Transverse colon (tissue), 4 donors: ENCODE measurements around the gene CRB2. TPM values are rescaled to one million over a fixed set of nuclear protein-coding genes. Genes with fewer than 3 reads are reported as not detected.
A peak's percentile ranks its signal among the peaks of the same experiment; 100 is the strongest.

ENCODE experiments used
- DNase-seq: peaks from one replicate; pipeline ENCODE4 v3.0.0-alpha.2; 2019
- H3K27ac ChIP-seq, 4 donors: fragments of 200-600 bp; sonication (generic); 2 replicates each; pipeline ENCODE4 v1.5.1; 2016 to 2018; ENCODE audit warnings: inconsistent platforms in 4 of 4
- H3K27me3 ChIP-seq: fragments of 200-600 bp; sonication (generic); 2 replicates; pipeline ENCODE4 v1.5.1; 2017; ENCODE audit warnings: inconsistent platforms
- H3K36me3 ChIP-seq, 4 donors: fragments of 200-600 bp; sonication (generic); 2 replicates each; pipeline ENCODE4 v1.5.1; 2017 to 2019; ENCODE audit warnings: inconsistent platforms in 4 of 4
- H3K4me1 ChIP-seq, 4 donors: fragments of 200-600 bp; sonication (generic); 2 replicates each; pipeline ENCODE4 v1.5.1; 2017 to 2020; ENCODE audit warnings: inconsistent platforms in 4 of 4
- H3K4me3 ChIP-seq, 4 donors: fragments of 200-600 bp; sonication (generic); 1 replicate in 1 of 4; 2 replicates in 3 of 4; pipeline versions ENCODE4 v1.5.1 to v1.6.1; 2017 to 2019; ENCODE audit warnings: inconsistent platforms in 4 of 4
- H3K9me3 ChIP-seq, 2 donors: fragments of 200-600 bp; sonication (generic); 2 replicates each; pipeline ENCODE4 v1.5.1; 2017 to 2019; ENCODE audit warnings: inconsistent platforms in 2 of 2
- EP300 ChIP-seq: sonication (generic); formaldehyde crosslinking; IDR thresholded peaks from one replicate; pipeline ENCODE4 v1.6.1; 2017; ENCODE audit warnings: antibody characterized with exemption, low read depth
- POLR2A ChIP-seq: fragments of 450-650 bp; IDR thresholded peaks from one replicate; pipeline ENCODE4 v1.6.1; 2016; ENCODE audit warnings: antibody characterized with exemption, mild to moderate bottlenecking, moderate library complexity
- POLR2AphosphoS5 ChIP-seq, 3 donors: sonication (generic); formaldehyde crosslinking; IDR thresholded peaks; one replicate each; pipeline ENCODE4 v1.6.1; 2016; ENCODE audit warnings: antibody characterized with exemption in 3 of 3
- WGBS, 2 donors: methylation state at CpG; one replicate each; pipeline ENCODE4 v1.1.5; 2018; ENCODE audit warnings: low coverage in 1 of 2; 5-methylcytosine and 5-hydroxymethylcytosine counted together
- in situ Hi-C, 4 donors: fragments of 200-750 bp; cut with MboI; loops; one replicate each; pipeline versions ENCODE4 v1.15.0 to v1.15.1; 2017; ENCODE audit warnings: low sequenced_read_pairs in 3 of 4, low pct_ligation_motif_present in 1 of 4, low pct_unique_long_range_greater_than_20kb in 1 of 4
- intact Hi-C: fragments of 100-400 bp; cut with DNase I; formaldehyde crosslinking; loops from one replicate; pipeline ENCODE4 v1.15.1; 2023; ENCODE audit warnings: low total_unique reads
- total RNA-seq, 4 donors: library from RNA; depleted of rRNA; stranded (reverse); fragments of >200 nt; gene quantifications; one replicate each; pipeline ENCODE4 v1.1.0, GENCODE V29; 2016
- TF ChIP-seq, protein P1 (sequence below), 5 experiments: fragments of 200-600 bp in 3 of 5; fragments of 450-650 bp in 2 of 5; sonication (generic) in 3 of 5; IDR thresholded peaks; 1 replicate in 2 of 5; 2 replicates in 3 of 5; pipeline ENCODE4 v1.5.1; 2016 to 2017; ENCODE audit warnings: antibody characterized with exemption in 5 of 5, inconsistent platforms in 3 of 5, mild to moderate bottlenecking in 2 of 5, moderate library complexity in 1 of 5

The CRB2 gene
- total RNA-seq, 4 donors from 2014 or later: 0.32 to 0.82 (median 0.75) TPM; not detected in 1

DNA sequence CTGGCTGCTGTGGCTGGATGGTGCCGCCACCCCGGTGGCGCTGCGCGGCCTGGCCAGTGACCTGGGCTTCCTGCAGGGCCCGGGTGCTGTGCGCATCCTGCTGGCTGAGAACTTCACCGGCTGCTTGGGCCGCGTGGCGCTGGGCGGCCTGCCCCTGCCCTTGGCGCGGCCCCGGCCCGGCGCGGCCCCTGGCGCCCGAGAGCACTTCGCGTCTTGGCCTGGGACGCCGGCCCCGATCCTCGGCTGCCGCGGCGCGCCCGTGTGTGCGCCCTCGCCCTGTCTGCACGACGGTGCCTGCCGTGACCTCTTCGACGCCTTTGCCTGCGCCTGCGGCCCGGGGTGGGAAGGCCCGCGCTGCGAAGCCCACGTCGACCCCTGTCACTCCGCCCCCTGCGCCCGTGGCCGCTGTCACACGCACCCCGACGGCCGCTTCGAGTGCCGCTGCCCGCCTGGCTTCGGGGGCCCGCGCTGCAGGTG lies 17.5 kb downstream of the CRB2 start:
- Histone ChIP-seq H3K27ac (no peak overlapping the region), H3K9me3 (no peaks in the 10 kb centered on the region), H3K4me3 (no peak overlapping the region), H3K36me3 (no peaks in the 10 kb centered on the region), H3K27me3 (peaks cover 18% of the 10 kb centered on the region), H3K4me1 (peaks cover 25 to 51% (median 42%) of the 10 kb centered on the region in 4 donors)
- intact Hi-C loops: no loop called here
- WGBS, 2 donors: 41% methylated on average over 41 of the region's 60 CpGs; no CpG with 5 or more reads in 1 of the 2 donors
- no peak for DNase-seq
- in situ Hi-C loops: no loop called here
- TF ChIP-seq, protein P1, sequence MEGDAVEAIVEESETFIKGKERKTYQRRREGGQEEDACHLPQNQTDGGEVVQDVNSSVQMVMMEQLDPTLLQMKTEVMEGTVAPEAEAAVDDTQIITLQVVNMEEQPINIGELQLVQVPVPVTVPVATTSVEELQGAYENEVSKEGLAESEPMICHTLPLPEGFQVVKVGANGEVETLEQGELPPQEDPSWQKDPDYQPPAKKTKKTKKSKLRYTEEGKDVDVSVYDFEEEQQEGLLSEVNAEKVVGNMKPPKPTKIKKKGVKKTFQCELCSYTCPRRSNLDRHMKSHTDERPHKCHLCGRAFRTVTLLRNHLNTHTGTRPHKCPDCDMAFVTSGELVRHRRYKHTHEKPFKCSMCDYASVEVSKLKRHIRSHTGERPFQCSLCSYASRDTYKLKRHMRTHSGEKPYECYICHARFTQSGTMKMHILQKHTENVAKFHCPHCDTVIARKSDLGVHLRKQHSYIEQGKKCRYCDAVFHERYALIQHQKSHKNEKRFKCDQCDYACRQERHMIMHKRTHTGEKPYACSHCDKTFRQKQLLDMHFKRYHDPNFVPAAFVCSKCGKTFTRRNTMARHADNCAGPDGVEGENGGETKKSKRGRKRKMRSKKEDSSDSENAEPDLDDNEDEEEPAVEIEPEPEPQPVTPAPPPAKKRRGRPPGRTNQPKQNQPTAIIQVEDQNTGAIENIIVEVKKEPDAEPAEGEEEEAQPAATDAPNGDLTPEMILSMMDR (IDR thresholded peaks at IDR 0.05): no peak
- TF ChIP-seq POLR2AphosphoS5 (IDR thresholded peaks at IDR 0.05): no peak
- no peak for TF ChIP-seq POLR2A

- H3K4me3 ChIP-seq: no peak overlapping the region
- DNase-seq: no peak
- no peak overlapping the region for H3K27ac ChIP-seq
- H3K9me3 ChIP-seq: no peaks in the 10 kb centered on the region
- 55% methylated on average over 9 of the region's 10 CpGs; no CpG with 5 or more reads in 1 of the 2 donors for WGBS, 2 donors
- H3K27me3 ChIP-seq: peaks cover 18% of the 10 kb centered on the region
- H3K36me3 ChIP-seq: no peaks in the 10 kb centered on the region
- H3K4me1 ChIP-seq: peaks cover 25 to 51% (median 42%) of the 10 kb centered on the region in 4 donors
- intact Hi-C loops (no loop called here), in situ Hi-C loops (no loop called here)
- TF ChIP-seq, protein P1 (IDR thresholded peaks at IDR 0.05): no peak
- no peak for TF ChIP-seq EP300
- no peak for TF ChIP-seq POLR2AphosphoS5 (IDR thresholded peaks at IDR 0.05)
- TF ChIP-seq POLR2A: no peak
Measured at GRCh38 chr9:123373946-123374345, 17.9 kb downstream of the CRB2 start.

- no peak overlapping the region for H3K4me3 ChIP-seq
- H3K27ac ChIP-seq: peak overlapping the region; percentile 78 to 80 (median 79)
- no peaks in the 10 kb centered on the region for H3K36me3 ChIP-seq
- WGBS, 2 donors: 6 to 20% methylated on average over 2 to 14 of the region's 14 CpGs
- H3K9me3 ChIP-seq: no peaks in the 10 kb centered on the region
- intact Hi-C loops (no loop called here), in situ Hi-C loops (no loop called here)
- H3K27me3 ChIP-seq: peaks cover 18% of the 10 kb centered on the region
- H3K4me1 ChIP-seq: peaks cover 25 to 51% (median 42%) of the 10 kb centered on the region in 4 donors
- TF ChIP-seq EP300: no peak
- TF ChIP-seq POLR2AphosphoS5 (IDR thresholded peaks at IDR 0.05): peak in 1 of 3 donors; percentile 49
- TF ChIP-seq, protein P1 (IDR thresholded peaks at IDR 0.05): no peak
- no peak for TF ChIP-seq POLR2A
- peak; percentile 85 for DNase-seq
Measured at GRCh38 chr9:123375469-123376132, 19.6 kb downstream of the CRB2 start.

DNA sequence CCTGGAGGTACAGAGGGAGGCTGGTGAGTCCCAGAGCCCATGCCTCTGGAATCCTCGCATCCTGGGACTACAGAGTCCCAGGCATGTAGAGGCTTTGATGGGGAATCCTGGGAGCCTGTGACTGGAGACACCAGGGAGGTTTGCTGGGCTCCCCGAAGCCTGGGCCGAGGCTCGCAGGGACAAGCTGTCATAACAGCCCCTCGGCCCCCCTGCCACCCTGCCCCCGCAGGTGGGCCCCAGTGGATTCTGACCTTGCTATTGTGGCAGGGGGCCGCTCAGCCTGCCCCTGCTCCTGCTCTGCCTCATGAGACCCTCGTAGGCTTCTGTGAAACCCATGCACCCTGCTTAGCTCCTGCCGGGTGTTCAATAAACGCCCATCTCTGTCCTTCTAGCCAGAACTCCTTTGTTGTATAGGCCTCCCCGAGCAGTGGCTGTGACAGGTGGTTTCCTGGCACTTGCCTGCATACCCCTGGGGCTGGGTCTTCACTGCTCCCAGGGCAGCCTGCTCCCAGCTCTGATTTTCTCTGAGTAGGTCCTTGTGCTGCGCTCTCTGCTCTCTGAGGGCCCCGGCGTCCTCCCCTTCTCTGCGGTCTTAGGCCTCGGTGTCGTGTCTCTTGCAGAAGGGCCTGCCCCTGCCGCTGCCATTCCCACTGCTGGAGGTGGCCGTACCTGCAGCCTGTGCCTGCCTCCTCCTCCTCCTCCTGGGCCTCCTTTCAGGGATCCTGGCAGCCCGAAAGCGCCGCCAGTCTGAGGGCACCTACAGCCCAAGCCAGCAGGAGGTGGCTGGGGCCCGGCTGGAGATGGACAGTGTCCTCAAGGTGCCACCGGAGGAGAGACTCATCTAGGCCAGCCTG lies 20.4 kb downstream of the CRB2 start:
- no peak for DNase-seq
- TF ChIP-seq POLR2AphosphoS5 (IDR thresholded peaks at IDR 0.05): no peak
- no peak for TF ChIP-seq POLR2A
- TF ChIP-seq, protein P1 (IDR thresholded peaks at IDR 0.05): no peak
- Histone ChIP-seq H3K4me1 (peaks cover 25 to 51% (median 42%) of the 10 kb centered on the region in 4 donors), H3K27me3 (peaks cover 18% of the 10 kb centered on the region), H3K4me3 (peak overlapping the region in 1 of 4 donors; percentile 12), H3K36me3 (no peaks in the 10 kb centered on the region), H3K27ac (peak overlapping the region; percentile 78 to 80 (median 79)), H3K9me3 (no peaks in the 10 kb centered on the region)
- WGBS, 2 donors: 47% methylated on average over 21 of the region's 24 CpGs; no CpG with 5 or more reads in 1 of the 2 donors
- intact Hi-C loops: no loop called here
- in situ Hi-C loops: no loop called here
